Measurements from ENCODE around the gene MS4A4A.

Gene MS4A4A

DNA sequence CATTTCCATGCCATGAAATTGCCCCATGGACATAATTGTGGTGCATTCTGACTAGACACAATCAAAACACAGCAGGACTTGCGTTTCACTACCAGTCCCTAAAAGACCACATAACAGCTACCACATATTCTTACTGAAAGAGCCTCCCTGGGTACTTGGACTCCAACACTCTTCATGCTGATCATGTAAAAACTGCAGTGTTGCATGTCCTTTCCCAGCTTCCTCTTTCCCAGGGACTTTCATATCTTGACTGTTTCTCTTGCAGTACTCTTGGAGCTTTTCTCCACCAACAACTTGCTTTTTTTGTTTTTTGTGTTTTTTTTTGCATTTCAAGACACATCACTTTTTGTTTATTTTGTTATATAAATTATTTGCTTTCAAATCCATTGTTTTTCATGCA is 69.5 kb downstream of the MS4A4A start:
- DNase-seq (ENCODE audit: low spot score): peak; percentile 59

DNA sequence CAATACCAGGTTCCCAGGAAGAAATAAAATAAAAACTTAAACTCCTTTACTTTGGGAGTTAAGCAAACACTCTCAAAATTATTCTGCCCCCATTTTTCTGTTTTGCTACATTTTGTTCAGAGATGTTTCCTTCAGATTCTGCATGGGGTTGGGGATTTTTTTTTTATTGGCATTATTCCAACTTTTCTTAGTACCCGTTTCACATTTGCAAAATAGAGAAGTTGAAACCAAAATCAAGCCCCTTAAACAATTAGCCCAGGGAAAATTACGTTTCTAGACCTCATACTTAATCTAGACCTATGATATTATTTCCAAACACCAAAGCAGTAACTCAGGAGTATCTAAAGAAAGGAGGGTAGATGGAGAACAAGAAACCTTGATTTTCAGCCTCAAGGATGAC is 77.3 kb downstream of the MS4A4A start:
- no peak for DNase-seq (ENCODE audit: low spot score)

All from pons (tissue), 1 donor.